Stimulated activated CD4-positive, alpha-beta T cell treated with anti-CD3 and anti-CD28 coated beads, Interleukin-2, amount 100 ng/mL, for 24 hours (primary cell): ENCODE results near the gene DNAJB13.
"Not testable (repeated sequence)": the region's sequence is repeated elsewhere in the genome, so short reads cannot be mapped to it uniquely, and the experiment has no call there.

Source experiments
- DNase-seq, 2 donors: peaks; one replicate each; pipeline ENCODE4 v3.0.0-alpha.2; 2020

DNAJB13 gene, protein sequence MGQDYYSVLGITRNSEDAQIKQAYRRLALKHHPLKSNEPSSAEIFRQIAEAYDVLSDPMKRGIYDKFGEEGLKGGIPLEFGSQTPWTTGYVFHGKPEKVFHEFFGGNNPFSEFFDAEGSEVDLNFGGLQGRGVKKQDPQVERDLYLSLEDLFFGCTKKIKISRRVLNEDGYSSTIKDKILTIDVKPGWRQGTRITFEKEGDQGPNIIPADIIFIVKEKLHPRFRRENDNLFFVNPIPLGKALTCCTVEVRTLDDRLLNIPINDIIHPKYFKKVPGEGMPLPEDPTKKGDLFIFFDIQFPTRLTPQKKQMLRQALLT

DNA sequence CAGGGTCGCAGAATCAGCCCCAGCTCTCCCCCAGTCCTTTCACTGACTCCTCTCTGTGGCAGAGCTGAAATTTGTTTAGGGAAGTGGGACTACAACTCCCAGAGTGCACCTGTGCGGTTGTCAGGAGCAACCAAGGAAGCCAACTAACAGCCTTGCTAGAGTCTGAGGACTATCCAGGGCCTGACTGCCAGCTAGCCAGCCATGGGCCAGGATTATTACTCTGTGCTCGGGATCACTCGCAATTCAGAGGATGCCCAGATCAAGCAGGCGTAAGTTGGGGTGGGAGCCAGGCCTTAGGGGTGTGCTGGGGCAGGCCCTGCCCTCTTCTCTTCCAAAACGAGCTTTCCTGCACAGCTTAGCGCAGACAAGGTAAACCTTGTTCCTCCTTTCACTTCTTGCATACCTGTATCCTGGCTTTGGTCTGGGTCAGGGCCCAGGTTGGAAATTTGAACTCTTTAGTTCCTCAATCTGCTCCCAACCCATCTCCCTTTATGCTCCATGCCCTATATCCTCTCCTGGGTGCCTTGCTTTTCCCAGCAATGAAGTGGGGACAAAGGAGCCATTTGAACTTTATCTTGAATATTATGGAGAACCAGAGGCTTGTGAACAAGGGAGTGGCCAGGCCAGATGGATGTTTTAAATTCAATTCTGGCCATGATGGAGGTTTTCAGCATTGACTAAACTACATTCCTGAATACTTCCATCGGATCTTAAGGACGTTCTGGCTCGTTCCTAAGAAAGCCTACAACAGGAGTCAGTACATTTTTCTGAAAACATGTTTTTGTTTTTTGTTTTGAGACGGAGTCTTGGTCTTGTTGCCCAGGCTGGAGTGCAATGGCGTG, at the start of gene DNAJB13:
Gene DNAJB13, plus strand, starts transcription at position 158 of the 842 bp plus-strand sequence. Its CDS starts 44 bp downstream, at position 202.
- no peak for DNase-seq

DNA sequence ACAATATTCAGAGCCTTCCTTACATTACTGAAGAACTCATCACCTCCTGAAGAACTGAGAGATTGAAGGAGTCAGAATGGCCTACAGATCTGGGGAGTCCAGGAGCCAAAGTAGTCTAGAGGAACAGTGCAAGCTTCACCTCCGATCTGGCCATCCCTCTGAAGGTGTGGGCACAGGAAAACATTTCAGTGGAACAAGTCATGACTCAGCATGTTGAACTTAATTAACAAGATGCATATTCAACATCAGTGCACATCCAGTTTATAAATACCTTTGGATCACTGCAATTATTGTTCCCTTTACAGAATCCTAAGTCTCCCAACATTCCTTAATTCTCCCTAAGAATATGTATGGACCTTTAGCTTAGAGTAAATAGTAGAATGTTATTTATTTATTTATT, 48.5 kb upstream of the DNAJB13 start:
- DNase-seq: no peak

DNA sequence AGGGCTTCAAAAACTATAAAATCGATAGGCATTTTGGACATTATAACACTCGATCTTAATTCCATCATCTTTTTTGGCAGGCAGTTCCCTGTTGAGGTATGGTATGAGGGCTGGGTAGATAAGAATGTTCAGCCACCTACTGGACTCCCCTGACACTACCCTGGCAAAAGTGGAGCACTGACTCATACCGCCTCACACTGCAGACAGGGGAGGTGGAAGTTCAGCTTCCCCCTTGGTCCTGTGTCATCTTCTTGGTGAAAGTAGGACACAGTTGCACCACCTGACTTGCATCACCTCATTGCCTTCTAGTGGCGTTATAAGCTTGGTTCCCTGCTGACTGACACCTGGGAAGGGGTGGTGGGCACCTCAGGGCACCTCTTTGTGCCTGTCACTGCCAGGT, 43.6 kb upstream of the DNAJB13 start:
- DNase-seq: no peak

DNA sequence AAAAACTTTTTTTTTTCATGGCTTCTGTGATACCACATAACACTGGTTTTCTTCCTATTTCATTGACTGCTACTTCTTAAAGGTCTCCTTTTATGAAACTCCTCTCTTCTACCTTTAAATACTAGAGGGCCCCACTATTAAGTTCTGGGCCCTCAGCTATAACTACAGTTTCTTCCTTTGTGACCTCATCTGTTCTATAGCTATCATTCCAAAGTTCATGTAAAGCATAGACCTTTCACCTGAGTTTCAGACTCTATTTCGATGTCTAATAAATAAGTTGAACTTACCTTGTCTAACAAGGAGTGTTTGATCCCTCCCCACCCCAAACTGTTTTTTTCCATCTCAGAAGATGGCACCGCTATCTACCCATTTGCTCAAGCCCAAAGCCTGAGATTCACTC, 38.8 kb upstream of the DNAJB13 start:
- DNase-seq: no peak

DNA sequence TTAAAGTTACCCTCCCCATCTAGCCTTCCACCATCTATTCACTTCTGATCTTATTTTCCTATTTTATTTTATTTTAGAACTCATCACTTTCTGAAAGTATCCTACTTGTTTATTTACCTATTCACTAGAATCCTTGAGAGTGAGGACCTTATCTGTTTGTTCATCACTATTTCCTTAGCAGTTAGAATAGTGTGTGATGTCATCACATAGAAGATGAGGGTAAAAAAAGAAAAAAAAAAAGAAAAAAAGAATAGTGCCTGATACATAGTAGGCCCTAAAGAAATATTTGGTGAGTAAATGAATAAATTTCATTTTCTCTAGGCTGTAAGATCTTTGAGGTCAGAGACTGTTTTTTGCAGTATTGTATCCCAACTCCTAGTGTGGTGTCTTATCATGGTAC, 37.4 kb upstream of the DNAJB13 start:
- DNase-seq: no peak

DNA sequence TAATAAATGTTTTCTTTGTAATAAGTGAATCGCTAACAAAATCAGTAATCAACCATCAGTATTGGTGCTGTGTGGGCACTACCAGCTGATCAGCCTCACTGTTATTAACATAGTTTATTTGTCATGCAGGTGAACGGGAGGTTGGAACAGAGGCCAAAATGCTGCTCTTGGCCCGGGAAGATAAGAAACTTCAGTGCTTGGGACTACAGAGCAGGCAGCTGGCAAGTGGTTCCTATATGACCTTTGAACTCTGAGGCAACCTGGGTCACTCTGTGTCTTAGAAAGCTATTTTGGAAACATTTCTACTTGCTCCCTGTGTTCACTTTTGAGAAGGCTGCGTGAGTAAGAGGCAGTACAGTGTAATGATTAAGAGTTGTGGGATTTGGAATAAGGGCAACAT, 36.5 kb upstream of the DNAJB13 start:
- no peak for DNase-seq

DNA sequence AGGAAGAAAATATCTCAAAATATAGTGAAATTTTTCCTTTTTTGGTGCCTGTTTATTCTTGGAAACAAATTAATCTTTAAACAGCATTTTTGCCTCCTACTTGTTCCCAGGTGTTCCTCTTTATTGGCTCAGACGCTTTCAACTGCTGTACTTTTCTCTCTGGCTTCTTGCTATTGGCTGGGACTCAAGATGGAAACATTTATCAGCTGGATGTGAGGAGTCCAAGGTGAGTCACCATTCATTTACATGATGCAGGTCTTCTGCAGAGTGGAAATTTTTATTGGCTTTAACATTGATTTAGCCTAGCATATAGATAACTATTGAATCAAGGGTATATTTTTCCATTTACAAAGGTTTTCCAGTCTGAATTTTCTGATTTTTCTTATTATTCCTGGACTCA, 34.4 kb upstream of the DNAJB13 start:
- DNase-seq: no peak

DNA sequence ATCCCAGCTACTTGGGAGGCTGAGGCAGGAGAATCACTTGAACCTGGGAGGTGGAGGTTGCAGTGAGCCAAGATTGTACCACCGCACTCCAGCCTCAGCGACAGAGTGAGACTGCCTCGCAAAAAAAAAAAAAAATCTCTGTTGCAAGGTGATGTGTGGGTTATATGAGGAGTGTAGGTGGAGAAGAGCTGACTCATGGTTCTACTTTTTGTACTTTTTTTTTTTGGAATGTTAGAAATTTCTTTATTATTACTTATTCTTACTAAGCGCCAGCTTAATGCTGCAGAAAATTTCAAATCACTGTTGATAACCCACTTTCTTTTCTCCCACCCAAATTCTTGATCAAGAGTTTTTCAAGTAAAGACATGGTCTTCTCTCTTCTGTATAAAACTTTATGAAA, 29.6 kb upstream of the DNAJB13 start:
- DNase-seq: no peak

DNA sequence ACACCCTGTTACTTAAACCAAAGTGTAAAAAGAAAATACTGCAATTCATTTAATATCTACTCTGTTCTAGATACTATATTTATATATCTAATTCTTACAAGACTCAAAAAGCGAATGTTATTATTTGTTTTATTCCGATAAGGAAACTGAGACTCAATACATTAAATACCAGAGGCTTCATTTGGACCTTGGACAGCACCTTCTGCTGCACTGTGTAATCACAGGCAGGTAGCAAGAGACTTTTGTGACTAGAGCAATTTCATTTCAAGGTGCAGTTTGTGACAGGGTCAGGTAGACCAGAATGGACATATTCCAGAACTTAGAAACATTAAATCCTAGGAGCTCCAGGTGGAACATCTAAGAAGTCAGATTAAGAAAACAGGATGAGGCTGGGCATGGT, 21.4 kb upstream of the DNAJB13 start:
- no peak for DNase-seq

DNA sequence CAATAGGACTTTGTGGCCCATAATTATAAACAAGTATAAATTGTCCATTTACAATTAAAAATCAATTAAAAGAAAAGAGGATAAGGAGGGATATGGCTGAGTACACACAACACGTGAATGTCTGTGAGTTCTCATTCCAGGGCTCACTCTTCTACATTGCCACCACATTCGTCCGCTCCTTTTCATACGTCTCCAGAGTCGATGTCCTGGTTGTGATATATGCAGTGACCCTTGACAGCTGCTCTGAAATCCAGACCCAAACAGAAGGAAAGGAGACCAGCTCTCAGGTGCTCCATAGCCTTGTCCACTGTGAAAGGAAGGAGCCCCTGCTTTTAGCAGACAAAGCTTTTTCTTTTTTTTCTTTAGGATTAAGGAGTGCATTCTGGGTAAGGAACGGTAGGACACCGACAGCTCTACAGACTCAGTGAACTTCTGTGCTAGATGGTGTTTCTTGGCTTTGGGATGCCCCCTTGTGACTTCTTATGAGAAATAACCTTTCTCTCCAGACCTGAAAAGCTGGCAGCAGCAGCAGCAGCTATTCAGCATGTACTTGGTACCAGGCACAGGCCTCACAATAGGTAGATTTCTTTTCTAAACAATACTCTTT, 19.7 kb upstream of the DNAJB13 start:
- no peak for DNase-seq

DNA sequence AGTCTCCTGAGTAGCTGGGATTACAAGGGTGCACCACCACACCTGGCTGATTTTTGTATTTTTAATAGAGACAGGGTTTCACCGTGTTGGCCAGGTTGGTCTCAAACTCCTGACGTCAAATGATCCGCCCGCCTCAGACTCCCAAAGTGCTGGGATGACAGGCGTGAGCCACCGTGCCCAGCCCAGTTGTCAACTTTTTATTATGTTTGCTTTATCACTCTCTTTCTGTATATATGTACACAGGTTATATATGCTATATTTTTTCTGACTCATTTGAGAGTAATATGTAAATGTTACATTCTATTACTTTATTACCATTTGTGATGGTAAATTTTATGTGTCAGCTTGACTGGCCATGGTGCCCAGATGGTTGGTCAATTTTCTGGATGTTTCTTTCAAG, 18.9 kb upstream of the DNAJB13 start:
- DNase-seq: no peak

DNA sequence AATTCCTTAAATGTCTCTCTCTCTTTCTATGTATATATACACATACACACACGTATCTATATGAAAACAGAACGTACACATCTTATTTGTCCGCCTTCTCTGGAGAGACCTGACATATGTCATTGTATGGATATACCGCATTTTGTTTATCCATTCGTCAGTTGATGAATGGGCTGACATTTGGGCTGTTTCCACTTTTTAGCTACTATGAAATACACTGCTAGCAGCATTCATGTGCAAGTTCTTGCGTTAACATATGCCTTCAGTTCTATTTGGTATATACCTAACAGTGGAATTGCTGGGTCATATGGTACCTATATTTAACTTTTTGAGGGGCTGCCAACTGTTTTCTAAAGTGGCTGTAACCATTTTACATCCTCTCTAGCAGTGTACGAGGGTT, 18.0 kb upstream of the DNAJB13 start:
- DNase-seq: no peak

DNA sequence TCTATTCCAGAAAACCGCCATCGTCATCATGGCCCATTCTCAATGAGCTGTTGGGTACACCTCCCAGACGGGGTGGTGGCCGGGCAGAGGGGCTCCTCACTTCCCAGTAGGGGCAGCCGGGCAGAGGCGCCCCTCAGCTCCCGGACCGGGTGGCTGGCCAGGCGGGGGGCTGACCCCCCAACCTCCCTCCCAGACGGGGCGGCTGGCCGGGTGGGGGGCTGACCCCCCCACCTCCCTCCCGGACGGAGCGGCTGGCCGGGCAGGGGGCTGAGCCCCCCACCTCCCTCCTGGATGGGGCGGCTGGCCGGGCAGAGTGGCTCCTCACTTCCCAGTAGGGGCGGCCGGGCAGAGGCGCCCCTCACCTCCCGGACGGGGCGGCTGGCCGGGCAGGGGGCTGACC, 14.8 kb upstream of the DNAJB13 start:
- DNase-seq: not testable (repeated sequence)

DNA sequence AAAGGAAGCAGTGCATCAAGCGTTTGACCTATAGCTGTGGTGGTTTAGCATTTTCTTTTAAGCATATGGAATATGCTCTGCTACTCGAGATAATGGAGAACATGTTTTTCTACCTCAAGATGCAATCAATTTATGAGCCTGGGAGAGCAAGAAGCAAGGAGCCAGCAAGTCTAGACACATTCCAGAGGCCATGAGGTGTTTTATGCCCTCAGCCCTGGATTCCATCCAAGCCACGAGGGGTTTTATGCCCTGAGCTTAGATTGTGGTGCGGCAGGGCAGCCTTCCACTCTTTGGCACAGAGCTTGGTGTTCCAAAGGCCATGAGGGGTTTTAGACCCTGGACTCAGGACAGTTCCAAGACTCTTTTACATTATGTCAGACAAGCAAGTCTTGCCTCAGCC, 11.7 kb upstream of the DNAJB13 start:
- no peak for DNase-seq

DNA sequence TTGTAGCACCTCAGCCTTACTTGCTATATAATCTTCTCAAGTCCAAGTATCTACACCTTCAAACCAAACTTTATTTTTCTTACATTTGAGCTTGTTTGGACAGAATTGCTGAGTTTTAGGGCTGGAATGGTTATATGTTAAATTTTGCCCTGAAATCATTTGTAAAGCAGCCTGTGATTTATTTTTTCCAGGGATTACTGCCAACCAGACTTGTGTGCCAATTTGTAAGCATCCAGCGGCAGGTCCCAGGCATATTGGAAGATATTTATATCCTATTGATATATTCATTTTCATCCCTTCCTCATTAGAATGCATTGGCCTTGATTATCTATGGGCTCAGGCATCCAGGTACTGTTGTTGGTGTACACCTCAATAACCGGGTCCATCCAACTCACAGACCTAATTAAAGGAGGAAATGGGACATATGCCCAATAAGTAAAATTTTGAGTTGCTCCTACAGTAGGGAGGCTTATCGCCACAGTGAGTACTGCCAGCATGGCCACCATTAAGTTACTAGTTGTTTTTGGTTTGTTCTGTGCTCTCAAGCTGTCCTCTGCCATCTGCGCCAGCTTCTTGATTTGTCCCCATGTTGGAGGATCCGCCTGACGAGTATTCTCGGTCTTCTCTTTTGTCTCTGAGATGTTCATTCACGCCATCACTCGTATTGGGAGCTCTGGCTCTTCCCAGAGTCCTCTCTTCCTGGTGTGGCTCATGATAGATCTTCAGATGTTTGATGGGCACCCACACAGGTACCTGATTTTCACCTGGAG, 9.8 kb upstream of the DNAJB13 start:
- DNase-seq: no peak

DNA sequence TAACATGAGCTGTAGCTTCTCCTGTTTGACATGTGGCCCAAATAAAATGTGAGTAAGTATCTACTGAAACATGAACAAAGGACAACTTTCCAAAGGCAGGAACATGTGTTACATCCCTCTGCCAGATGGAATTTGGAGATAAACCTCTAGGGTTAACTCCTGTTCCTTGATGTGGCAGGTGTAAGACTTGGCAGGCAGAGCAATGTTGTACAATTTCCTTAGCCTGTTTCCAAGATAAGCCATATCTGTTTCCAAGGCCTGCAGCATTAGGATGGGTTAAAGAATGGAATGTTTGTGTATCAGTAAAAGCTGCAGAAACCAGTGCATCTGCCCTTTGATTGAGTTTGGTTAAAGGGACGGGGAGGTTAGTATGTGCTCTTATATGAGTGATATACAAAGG, 8.8 kb upstream of the DNAJB13 start:
- DNase-seq: no peak

DNA sequence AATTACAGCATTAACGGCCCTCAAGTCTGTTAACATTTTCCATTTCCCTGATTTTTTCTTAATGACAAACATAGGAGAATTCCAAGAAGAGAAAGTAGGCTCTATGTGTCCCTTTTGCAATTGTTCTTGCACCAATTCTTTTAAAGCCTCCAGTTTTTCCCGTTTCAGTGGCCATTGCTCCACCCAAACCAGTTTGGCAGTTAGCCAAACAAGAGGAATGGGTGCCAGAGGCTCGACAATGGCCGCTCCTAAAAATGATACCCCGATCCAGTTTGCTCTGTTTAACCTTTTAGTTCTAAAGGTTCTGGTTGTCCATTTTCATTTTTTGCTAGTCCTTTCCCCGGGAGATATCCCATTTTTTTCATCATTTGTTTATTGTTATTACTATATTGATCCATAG, 6.7 kb upstream of the DNAJB13 start:
- DNase-seq: no peak

DNA sequence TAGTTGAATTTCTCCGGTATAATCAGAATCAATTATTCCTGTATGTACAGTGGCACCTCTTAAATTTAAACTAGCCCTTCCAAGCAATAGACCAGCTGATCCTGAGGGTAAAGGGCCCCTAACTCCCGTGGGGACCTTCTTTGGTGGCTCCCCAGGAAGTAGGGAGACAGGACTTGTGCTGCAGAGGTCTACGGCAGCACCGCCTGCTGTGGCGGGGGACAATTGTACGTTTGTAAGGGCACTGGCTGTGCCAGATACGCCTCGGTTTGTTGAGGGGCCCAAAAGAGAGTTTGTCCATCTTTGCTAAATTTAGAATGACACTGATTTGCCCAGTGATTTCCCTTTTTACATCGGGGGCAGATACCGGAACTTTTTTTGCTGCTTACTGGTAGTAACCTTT, 5.9 kb upstream of the DNAJB13 start:
- DNase-seq: no peak

DNA sequence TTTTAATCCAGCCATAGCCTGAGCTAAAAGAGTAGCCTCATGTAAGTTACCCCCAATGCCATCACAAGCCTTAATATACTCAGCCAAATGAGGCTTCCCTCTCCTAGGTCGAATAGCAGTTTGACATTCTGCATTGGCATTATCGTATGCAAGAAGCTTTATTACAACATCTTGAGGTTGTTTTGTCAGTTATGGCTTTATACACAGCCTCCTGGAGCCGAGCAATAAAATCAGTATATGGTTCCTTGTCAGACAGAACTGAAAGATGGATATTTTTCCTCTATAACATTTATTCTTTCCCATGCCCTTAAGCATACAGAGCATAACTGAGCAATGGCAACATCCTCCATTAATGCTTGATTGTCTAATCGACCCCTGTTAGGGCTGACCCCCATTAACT, 5.4 kb upstream of the DNAJB13 start:
- DNase-seq: no peak

DNA sequence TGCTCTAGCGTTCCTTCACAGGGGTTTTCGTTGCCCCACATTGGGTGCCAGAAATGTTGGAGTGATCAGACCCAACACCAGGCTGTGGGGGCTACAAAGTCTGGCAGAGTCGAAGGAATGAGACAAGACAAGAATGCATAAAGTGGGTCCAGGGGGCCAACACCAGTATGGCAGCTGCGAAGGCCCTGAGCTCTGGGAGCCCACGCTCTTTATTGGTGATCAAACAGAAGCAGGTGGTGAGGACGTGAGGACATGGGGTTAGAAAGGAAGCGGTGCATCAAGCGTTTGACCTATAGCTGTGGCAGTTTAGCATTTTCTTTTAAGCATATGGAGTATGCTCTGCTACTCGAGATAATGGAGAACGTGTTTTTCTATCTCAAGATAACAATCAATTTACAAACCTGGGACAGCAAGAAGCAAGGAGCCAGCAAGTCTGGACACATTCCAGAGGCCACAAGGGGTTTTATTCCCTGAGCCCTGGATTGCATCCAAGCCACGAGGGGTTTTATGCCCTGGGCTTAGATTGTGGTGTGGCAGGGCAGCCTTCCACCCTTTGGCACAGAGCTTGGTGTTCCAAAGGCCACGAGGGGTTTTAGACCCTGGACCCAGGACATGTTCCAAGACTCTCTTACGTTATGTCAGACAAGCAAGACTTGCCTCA, 3.9 kb upstream of the DNAJB13 start:
- no peak for DNase-seq

DNA sequence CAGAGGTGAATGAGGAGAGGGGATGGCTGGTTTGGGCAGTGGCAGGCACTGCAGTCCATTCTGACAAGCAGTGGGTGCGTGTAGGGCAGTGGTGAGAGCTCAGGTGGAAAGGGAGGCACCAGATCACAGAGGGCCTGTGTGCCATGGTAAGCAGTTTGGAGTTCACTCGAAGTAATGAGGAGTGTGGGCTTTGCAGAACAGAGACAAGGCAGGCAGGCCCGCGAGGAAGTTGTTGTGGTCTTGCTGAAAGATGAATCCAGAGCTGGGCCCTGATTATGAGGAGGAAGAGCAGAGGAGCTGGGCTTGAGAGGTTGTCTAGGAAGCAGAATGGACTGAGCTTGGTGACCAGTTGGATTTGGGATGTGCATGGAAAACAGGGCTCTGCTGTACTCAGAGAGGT, 1.6 kb upstream of the DNAJB13 start:
- no peak for DNase-seq

DNA sequence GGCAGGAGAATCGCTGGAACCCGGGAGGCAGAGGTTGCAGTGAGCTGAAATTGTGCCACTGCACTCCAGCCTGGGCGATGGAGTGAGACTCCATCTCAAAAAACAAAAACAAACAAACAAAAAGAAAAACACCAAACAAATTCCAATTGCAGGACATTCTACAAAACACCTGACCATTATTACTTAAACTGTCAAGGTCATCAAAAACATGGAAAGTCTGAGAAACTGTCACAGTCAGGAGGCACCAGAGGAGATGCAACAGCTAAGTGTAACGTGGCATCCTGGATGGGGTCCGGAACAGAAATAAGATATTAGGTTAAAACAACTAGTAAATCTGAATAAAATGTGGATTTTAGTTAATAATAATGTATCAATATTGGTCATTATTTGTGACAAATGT, 914 bp upstream of the DNAJB13 start:
- no peak for DNase-seq

DNA sequence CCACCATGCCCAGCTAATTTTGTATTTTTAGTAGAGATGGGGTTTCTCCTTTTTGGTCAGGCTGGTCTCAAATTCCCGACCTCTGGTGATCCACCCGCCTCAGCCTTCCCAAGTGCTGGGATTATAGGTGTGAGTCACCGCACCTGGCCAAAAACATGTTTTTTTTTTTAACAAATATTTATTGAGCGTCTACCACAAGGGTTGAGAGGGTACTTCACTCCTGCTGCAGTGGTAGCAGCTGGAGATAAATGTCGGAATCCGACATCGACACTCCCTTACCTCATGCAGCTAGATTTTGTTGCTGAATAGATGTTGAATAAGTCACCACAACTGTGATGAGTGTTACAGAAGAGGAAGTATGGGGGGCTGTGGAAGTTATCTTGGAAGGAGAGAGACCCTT, 971 bp downstream of the DNAJB13 start:
- no peak for DNase-seq
